Middle frontal gyrus (tissue), 1 donor: ENCODE measurements around the gene RPUSD1.
"Not testable (repeated sequence)": the region's sequence is repeated elsewhere in the genome, so short reads cannot be mapped to it uniquely, and the experiment has no call there.

Experiments used
- DNase-seq: peaks from one replicate; pipeline ENCODE4 v3.0.0-alpha.2; 2015; ENCODE audit warnings: low spot score; ENCODE audit errors: extremely low spot score

Gene RPUSD1, protein sequence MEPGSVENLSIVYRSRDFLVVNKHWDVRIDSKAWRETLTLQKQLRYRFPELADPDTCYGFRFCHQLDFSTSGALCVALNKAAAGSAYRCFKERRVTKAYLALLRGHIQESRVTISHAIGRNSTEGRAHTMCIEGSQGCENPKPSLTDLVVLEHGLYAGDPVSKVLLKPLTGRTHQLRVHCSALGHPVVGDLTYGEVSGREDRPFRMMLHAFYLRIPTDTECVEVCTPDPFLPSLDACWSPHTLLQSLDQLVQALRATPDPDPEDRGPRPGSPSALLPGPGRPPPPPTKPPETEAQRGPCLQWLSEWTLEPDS

DNA sequence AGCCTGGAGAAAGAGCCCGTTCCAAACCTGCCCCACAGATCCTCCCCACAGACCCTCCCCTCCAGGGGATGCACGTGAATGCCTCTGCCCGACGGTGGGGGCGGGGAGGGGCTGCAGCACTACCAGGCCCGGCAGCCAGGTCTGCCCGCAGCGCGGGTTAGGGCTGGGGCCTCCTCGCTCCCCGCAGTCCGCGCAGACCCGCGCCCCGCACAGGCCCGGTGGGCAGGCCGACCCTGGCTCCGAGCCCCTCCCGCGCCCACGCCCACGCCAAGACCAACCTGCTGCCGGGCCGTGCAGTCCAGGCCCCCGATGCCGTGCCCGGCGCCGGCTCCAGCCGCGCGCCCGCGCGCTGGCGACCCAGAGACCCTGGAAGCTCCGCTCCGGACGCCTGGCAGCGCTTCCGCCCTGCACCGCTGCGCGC is at the start of gene RPUSD1:
RPUSD1 (minus strand) TSS at position 404 of the 421 bp plus-strand sequence. CDS start 644 bp downstream, outside the sequence.
- no peak for DNase-seq

DNA sequence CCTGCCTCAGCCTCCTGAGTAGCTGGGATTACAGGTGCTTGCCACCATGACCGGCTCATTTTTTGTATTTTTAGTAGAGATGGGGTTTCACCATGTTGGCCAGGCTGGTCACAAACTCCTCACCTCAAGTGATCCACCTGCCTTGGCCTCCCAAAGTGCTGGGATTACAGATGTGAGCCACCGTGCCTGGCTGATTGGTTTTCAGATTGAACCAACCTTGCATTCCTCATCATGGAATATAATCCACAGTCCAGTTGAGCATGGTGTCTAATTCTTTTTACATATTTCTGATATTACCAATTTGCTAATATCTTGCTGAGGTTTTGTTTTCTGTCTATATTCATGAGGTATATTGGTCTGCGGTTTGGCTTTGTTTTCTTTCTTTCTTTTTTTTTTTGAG is 48.6 kb upstream of the RPUSD1 start:
- not testable (repeated sequence) for DNase-seq

DNA sequence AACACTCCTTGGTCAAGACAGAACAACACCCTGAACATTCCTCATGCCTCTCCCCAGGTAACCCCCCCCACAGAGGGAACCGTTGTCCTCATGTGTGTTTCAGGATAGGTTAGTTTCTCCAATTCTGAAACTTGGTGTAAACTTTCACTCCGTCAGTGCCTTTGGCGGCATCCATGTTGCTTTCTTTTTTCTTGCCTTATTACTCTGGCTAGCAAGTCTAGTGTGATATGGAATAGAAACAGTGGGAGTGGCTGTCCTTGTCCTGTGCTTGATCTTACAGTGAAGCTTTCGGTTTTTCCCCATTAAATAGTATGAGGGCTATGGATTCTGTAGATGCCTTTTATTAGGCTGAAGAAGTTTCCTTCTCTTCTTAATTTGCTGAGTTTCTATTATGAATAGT is 48.0 kb upstream of the RPUSD1 start:
- no peak for DNase-seq

DNA sequence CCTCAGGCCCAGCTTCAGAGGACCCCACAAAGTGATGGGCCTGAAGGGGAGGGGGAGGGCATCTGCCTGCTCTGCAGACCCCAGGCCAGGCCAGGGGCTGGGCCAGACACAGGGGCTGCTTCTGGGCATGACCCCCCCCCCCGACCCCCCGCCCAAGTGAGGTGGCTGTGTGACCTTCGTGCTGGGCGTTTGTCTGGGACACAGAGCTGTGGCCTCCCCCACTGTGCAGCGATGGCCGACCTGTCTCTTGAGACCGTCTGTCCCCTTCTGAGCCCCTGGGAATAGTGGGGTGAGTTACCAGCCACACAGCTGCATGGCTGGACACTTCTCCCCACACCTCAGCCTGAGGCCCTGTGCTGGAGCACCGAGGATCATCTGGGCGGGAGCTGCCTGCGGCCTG is 47.2 kb upstream of the RPUSD1 start:
- no peak for DNase-seq

DNA sequence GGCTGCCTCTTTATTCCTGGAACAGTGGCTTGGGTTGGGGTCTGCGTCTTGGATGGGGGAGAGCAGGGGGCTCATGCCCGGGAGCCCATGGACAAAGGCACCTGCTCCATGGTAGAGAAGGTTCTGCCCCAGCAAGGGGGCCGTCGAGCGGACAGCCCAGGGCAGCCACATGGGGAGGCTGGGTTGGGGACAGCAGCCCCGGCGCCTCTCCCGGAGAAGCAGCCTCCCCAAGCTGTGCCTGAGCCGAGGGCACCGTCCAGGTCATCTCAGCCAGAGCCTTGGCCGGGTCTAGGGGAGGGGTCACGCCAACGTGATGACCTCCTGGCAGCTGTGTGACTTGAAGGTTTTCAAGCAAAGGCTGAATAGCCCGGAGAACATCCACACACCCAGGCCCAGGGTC is 45.2 kb upstream of the RPUSD1 start:
- DNase-seq, result no peak

DNA sequence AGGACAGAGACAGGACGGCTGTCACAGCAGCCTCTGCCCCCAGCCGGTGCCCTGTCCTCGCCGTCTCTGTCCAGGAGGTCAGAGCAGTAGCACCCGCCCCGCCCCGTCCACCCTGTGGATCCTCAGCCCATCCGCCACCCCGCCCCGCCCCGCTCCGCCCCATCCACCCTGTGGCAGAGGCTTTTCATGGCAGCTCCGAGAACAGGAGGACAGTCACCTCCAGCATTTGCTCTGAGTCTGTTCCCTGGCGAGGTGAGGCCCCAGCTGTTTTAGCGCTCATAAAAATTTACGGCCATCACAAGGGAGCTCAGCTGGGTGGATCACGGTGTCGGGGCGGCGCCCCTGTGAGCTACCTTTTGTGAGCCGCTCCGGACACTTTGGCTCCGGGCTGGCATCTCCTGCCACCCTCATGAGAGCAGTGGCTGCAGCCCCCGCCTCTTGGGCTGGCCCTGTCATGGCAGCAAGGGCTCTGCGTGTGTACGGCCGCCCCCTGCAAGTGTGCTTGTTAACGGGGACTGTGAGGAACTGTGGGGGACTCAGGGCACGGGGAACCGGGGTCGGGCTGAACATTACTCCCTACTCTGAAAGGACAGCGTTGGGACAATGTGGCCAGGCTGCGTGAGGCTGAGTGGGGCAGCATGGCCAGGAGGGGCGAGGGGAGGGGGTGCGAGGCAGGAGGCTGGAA is 44.6 kb upstream of the RPUSD1 start:
- no peak for DNase-seq

DNA sequence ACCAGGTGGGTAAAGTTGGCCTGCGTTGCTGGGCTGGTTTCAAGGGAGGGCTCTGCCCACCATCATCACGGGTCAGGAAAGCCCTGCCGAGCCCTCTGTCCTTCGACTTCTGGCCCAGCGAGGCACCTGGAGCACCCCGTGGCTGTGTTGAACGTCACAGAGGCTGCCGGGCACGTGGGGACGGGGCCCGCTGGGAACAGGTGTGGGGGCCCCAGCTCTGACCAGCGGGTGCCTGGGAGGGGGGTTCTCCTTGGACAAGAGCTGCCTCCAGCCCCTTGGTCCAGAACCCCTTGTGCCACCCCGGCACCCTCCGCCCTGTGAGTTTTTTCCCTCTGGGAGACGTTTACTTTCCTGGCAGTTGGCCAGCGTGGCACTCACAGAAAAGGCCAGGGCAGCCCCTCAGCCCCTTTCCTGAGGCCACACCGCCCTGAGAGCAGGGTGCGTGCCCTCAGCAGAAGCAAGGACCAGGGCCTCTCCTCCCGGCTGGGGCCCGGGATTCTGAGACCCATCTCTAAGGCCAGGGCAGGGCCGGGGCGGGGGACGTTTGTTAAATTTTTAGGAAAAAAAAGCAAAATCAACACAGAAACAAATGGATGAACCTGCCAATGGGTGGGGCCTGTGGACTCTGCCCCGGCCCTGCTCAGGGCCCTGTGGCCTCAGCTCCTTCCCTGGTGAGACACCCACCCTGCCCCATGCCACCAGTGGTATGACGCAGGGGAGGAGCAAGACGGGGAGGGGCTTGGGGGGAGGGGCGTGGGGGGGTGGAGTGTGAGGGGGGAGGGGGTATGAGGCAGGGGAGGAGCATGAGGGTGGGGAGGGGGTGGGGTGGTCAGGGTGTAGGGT is 43.6 kb upstream of the RPUSD1 start:
- DNase-seq, result no peak

DNA sequence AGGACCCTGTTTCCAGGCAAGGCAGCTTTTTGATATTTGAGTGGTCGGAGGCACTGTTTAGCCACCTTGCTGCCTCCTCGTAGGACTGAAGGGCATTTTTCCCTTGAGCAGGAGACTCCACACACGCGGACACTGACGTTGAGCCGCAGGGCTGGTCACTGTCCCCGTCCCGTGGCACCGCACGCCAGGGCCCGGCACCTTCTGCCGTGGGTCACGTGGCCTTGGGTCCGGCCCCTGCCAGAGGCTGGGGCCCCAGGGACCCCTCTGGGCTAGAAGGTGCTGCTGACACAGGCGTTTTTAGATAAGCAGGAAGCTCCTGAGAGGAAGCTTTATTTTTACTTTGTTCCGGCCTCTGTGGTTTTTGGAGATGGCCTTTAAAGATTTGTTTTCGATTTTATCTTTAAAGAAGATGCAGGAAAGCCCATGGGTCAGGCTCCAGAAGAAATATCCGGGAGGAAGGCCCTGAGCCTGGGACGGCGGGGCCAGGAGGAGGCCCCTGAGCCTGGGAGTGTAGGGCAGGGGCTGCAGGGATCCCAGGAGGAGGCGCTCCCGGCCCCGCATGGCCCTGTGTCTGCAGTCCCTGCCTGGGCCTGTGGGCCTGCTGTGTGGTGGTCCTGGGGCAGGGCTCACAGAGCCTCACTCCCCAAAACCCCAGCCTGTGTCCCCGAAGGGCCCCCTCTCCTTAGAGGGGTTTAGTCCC is 42.8 kb upstream of the RPUSD1 start:
- DNase-seq, result no peak

DNA sequence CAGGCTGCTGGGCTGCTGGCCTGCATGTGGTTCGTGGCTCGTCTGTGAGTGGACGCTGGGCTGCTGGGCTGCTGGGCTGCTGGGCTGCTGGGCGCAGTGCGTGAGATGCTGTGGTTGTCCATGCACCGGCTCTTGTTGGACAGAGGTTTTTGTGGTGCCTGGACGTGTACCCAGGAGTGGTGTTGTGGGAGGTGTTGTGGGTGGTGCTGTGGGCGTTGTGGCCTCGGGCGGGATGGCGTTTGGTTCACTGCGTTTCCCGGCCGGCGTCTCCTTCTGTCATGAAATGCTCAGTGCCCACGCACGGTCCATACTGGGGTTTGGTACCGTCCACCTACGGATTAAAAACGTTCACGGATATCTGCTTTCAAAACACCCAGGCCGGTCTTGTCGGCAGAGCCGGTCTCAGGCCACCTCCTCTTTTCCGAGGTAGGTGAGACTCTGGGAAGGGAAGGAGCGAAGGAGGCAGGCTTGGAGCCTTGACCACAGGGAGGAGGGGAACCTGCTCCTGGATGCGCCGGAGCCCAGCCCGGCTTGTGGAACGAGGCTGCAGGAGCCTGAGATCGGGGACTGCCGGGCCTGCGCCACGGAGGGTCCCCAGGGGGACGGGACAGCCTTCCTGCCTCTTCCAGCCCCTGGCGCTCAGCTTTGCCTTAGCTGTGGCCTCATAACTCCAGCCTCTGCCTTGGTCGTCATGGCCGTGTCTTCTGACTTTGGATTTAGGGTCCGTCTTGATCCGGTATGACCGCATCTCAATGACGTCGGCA is 42.1 kb upstream of the RPUSD1 start:
- DNase-seq, result no peak

DNA sequence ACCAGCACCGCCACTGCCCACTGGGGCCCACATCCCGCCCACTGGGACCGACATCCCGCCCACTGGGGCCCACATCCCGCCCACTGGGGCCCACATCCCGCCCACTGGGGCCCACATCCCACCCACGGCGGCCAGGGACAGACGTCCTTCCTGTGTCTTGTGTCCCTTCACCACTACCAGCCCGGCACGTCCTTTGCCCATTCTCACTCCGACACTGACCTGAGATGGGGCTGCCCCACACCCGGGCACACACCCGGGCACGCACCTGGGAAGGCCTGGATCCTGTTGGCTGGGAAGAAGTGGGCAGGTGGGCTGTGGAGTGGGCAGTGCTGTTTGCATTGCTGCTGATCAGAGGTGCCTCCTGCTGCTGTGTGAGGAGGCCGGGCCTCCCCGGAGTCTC is 40.7 kb upstream of the RPUSD1 start:
- no peak for DNase-seq

DNA sequence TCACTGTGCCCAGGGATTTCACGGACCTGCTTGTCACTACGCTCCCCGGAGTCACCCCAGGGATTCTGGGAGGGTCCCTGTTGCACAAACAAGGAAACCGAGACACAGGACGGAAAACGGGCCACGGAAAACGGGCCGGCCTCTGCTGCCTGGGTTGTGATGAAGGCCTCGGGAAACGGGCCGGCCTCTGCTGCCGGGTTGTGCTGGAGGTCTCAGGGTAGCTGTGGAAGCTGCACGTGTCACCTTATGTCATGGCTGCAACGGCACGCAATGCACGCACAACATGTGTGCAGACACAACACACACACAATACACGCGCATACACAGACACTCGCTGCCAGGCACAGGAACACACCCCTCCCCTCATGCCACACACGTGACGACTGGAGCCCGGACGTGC is 39.3 kb upstream of the RPUSD1 start:
- DNase-seq, result no peak

DNA sequence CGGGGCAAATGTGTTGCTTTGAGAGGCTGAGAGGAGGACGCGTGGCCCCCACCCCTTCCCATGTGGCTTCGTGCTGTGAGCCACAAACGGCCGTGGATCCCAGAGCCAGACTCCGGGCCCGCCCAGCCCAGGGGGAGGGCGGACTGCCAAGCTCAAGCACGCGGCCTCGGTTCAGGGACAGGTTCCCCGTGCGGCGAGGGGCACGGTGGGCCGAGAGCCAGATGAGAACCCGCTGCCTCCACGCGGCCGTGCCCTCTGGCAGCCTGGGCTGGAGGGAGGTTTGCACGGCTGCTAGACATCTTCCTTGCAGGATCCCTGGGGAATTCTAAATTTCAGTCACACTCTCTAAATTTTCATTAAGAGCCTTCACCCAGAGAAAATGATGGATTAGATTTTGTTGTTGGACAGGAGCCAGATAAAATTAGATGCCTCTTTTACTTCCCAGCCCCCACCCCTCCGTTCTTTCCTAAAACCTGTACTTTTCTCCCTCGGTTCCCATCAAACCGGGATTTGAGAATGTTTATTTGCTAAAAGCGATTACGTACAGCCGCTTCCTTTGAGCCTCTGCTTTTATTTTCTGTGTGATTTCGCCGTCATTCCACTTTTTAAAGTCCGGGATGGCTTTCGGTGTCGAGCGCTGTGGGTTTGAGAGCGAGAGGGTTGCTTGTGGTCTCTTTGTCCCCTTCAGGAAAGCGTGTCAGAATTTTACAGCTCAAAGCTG is 37.3 kb upstream of the RPUSD1 start:
- no peak for DNase-seq

DNA sequence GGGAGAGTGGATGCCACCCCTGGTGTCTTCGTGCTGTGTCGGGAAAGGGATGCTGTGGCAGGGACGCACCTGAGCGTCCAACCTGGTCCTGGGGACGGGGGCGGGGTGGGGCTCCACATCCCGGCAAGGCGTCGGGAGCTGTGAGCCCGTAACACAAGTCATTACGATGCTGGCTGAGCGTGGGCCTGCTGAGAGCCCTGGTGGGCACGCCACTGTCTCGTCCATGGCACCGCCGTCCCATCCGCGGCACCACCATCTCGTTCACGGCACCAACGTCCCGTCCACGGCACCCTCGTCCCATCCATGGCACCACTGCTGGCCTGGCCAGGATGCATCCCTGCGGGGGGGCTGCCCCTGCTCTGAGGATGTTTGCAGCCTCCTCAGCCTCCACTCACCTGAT is 36.4 kb upstream of the RPUSD1 start:
- no peak for DNase-seq

DNA sequence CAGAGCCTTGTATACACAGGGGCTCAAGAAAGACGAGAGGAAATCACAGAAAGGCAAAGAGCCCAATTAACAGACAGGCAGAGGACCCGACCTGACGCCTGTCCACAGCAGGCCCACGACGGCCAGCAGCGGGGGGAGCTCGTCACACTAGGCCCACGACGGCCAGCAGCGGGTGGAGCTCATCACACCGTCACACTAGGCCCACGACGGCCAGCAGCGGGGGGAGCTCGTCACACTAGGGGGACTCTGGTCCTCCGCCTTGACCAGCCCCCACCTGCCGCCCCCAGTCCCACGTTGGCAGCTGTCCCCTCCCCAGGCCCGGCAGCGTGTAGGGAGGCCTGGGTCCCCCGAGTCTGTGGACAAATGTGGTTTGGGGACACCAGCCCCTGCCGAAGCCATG is 36.0 kb upstream of the RPUSD1 start:
- DNase-seq, result no peak

DNA sequence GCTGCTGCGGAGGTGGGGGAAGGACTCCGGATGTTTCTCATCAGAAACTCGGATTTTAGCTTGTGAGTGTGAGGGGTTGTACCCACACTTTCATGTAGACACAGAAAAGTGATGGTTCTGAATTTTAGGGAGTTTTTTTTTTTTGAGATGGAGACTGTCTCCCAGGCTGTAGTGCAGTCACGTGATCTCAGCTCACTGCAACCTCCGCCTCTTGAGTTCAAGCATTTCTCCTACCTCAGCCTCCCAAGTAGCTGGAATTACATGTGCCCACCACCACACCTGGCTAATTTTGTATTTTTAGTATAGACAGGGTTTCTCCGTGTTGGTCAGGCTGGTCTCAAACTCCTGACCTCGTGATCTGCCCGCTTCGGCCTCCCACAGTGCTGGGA is 34.7 kb upstream of the RPUSD1 start:
- no peak for DNase-seq

DNA sequence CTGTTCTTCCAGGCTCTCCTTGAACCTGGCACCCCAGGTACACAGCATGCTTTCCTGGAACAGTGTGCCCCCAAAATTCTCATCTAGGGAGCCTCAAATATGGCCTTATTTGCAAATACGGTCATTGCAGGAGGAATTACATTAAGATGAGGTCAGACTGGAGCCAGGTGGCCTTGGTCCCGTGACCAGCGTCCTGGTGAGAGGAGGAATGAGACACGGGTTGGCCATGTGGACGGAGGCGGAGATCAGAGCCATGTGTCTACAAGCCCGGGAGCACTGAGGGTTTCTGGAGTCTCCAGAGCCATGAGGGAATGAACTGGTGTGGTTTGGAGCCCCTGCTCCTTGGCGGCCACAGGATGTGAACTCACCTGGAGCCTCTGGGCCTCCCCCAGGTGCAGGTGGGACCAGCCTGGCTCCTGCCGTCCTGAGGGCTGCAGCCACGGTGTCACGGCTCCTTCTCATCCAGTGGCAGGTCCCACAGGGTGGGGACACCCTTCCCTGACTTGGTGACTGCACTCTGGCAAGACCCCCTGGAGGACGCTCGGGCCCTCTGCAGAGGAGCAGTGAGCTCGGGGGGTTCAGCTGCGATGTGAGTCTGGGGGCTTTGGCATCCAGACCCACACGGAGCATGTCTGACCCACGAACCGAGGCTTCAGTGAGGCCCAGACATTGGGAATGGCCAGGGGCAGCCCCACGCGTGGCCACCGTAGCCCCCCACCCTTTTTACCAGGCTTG is 34.2 kb upstream of the RPUSD1 start:
- DNase-seq, result no peak

DNA sequence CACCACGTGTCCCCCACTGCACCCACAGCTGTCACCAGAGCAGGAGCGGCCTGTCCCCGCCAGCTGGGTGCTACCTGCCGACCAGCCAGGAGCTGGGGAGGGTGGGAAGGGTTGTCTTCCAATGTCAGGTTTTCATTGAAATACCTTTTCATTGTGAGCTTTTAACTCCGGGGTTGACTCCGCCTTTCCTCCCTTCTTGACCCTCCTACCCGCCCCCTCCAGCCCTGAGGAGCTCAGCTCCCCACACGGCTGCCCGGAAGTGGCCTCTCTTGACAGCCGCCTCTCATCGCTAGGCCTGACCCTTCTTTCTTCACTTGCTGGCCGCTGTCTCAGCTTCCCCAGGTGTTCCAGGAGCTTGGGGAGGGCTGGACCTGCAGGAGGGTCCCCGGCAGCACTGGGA is 33.6 kb upstream of the RPUSD1 start:
- no peak for DNase-seq

DNA sequence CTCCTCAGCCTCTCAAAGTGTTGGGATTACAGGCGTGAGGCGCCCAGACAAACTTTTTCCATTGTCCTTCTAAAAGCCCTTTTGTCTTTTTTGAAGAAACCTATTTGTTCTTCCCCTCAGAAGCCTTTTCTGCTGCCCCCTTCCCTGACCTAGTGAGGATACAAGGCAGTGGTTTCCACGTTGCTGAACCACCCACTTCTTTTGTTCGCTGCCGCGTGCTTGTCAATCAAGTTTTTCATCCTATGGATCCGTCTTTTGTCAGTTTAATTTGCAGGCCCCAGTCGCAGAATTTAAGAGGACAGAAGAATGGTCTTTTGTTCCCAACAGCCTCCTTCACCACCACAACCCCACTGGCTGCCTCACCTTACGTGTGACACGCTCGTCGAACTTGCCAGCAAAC is 32.6 kb upstream of the RPUSD1 start:
- DNase-seq, result no peak

DNA sequence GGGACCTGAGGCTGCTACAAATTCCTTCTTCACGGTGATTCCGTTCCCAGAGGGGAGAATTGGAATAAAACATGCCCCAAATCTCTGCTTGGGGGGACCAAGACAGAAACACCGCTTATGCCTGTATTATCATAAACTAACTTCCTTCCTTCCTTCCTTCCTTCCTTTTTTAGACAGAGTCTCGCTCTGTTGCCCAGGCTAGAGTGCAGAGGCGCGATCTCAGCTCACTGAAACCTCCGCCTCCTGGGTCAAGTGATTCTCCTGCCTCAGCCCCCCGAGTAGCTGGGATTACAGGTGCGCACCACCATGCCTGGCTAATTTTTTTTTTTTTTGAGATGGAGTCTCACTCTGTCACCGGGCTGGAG is 31.8 kb upstream of the RPUSD1 start:
- not testable (repeated sequence) for DNase-seq
